Prostate gland (tissue), 2 donors: ENCODE measurements around the gene GNG8.

ENCODE experiments used
- CTCF ChIP-seq, 4 experiments: fragments of 200-600 bp in 2 of 4; fragments of 450-650 bp in 2 of 4; sonication (generic) in 2 of 4; IDR thresholded peaks; 1 replicate in 3 of 4; 2 replicates in 1 of 4; pipeline ENCODE4 v1.5.1; 2016 to 2019; ENCODE audit warnings: antibody characterized with exemption in 4 of 4, mild to moderate bottlenecking in 2 of 4, moderate library complexity in 2 of 4
- POLR2A ChIP-seq: fragments of 450-650 bp; IDR thresholded peaks from one replicate; pipeline ENCODE4 v1.6.1; 2016; ENCODE audit warnings: antibody characterized with exemption, mild to moderate bottlenecking
- POLR2AphosphoS5 ChIP-seq: sonication (generic); formaldehyde crosslinking; IDR thresholded peaks from one replicate; pipeline ENCODE4 v1.6.1; 2017; ENCODE audit warnings: antibody characterized with exemption

- TF ChIP-seq CTCF (IDR thresholded peaks at IDR 0.05): no peak
- no peak for TF ChIP-seq POLR2A
- no peak for TF ChIP-seq POLR2AphosphoS5
Measured at GRCh38 chr19:46599716-46600373, 36.2 kb downstream of the GNG8 start.
